SK-N-SH (cell line): ENCODE data around the gene RNF180.
"Not testable (repeated sequence)": the region's sequence is repeated elsewhere in the genome, so short reads cannot be mapped to it uniquely, and the experiment has no call there.

Source experiments
- EP300 ChIP-seq, 2 experiments: IDR thresholded peaks; 2 replicates each; pipeline versions ENCODE4 v1.4.0 to v1.6.1; 2012; ENCODE audit warnings: borderline replicate concordance in 1 of 2, low read depth in 1 of 2, low read length in 1 of 2
- FOXM1 ChIP-seq: IDR thresholded peaks from 2 replicates; pipeline ENCODE4 v1.4.0; 2012; ENCODE audit warnings: low read depth, mild to moderate bottlenecking
- GABPA ChIP-seq: IDR thresholded peaks from 2 replicates; pipeline ENCODE4 v1.4.0; 2012; ENCODE audit warnings: low read depth, mild to moderate bottlenecking
- GATA2 ChIP-seq: sonication (generic); formaldehyde crosslinking; IDR thresholded peaks from 2 replicates; pipeline ENCODE4 v1.5.0; 2020; ENCODE audit warnings: mild to moderate bottlenecking, missing genetic modification reagents
- JUND ChIP-seq: IDR thresholded peaks from 2 replicates; pipeline ENCODE4 v1.4.0; 2012
- MXI1 ChIP-seq: IDR thresholded peaks from 2 replicates; pipeline ENCODE4 v1.6.1; 2012; ENCODE audit warnings: mild to moderate bottlenecking, low read depth, low read length, improper control_type of control experiment
- POLR2AphosphoS5 ChIP-seq: IDR thresholded peaks from 2 replicates; pipeline ENCODE4 v1.6.1; 2012; ENCODE audit warnings: low read depth, low read length
- RXRA ChIP-seq: IDR thresholded peaks from 2 replicates; pipeline ENCODE4 v1.4.0; 2012; ENCODE audit warnings: low read depth, mild to moderate bottlenecking, borderline replicate concordance
- SMC3 ChIP-seq: IDR thresholded peaks from 2 replicates; pipeline ENCODE4 v1.6.1; 2012; ENCODE audit warnings: low read depth, low read length, improper control_type of control experiment
- TF ChIP-seq, protein P1 (sequence below): IDR thresholded peaks from 2 replicates; pipeline ENCODE4 v1.4.0; 2012; ENCODE audit warnings: low read depth, borderline replicate concordance
- TF ChIP-seq, protein P2 (sequence below): IDR thresholded peaks from 2 replicates; pipeline ENCODE4 v1.6.1; 2012; ENCODE audit warnings: mild to moderate bottlenecking, low read depth, low read length, moderate library complexity
- TF ChIP-seq, protein P3 (sequence below): fragments of 200-600 bp; sonication (generic); IDR thresholded peaks from 2 replicates; pipeline ENCODE4 v1.6.1; 2017; ENCODE audit warnings: antibody characterized with exemption, mild to moderate bottlenecking, moderate library complexity
- TF ChIP-seq, protein P4 (sequence below): fragments of 150-350 bp; IDR thresholded peaks from 2 replicates; pipeline ENCODE4 v1.6.1; 2017; ENCODE audit warnings: antibody characterized with exemption, low read length, low read depth, borderline replicate concordance

DNA sequence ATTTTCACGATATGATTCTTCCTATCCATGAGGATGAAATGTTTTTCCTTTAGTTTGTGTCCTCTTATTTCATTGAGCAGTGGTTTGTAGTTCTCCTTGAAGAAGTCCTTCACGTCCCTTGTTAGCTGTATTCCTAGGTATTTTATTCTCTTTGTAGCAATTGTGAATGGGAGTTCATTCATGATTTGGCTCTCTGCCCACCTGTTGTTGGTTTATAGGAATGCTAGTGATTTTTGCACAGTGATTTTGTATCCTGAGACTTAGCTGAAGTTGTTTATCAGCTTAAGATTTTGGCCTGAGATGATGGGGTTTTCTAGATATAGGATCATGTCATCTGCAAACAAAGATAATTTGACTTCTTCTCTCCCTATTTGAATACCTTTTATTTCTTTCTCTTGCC, 122.9 kb downstream of the RNF180 start:
- TF ChIP-seq, protein P1, sequence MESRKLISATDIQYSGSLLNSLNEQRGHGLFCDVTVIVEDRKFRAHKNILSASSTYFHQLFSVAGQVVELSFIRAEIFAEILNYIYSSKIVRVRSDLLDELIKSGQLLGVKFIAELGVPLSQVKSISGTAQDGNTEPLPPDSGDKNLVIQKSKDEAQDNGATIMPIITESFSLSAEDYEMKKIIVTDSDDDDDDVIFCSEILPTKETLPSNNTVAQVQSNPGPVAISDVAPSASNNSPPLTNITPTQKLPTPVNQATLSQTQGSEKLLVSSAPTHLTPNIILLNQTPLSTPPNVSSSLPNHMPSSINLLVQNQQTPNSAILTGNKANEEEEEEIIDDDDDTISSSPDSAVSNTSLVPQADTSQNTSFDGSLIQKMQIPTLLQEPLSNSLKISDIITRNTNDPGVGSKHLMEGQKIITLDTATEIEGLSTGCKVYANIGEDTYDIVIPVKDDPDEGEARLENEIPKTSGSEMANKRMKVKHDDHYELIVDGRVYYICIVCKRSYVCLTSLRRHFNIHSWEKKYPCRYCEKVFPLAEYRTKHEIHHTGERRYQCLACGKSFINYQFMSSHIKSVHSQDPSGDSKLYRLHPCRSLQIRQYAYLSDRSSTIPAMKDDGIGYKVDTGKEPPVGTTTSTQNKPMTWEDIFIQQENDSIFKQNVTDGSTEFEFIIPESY = not testable (repeated sequence)
- TF ChIP-seq, protein P2, sequence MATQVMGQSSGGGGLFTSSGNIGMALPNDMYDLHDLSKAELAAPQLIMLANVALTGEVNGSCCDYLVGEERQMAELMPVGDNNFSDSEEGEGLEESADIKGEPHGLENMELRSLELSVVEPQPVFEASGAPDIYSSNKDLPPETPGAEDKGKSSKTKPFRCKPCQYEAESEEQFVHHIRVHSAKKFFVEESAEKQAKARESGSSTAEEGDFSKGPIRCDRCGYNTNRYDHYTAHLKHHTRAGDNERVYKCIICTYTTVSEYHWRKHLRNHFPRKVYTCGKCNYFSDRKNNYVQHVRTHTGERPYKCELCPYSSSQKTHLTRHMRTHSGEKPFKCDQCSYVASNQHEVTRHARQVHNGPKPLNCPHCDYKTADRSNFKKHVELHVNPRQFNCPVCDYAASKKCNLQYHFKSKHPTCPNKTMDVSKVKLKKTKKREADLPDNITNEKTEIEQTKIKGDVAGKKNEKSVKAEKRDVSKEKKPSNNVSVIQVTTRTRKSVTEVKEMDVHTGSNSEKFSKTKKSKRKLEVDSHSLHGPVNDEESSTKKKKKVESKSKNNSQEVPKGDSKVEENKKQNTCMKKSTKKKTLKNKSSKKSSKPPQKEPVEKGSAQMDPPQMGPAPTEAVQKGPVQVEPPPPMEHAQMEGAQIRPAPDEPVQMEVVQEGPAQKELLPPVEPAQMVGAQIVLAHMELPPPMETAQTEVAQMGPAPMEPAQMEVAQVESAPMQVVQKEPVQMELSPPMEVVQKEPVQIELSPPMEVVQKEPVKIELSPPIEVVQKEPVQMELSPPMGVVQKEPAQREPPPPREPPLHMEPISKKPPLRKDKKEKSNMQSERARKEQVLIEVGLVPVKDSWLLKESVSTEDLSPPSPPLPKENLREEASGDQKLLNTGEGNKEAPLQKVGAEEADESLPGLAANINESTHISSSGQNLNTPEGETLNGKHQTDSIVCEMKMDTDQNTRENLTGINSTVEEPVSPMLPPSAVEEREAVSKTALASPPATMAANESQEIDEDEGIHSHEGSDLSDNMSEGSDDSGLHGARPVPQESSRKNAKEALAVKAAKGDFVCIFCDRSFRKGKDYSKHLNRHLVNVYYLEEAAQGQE = not testable (repeated sequence)
- TF ChIP-seq, protein P3, sequence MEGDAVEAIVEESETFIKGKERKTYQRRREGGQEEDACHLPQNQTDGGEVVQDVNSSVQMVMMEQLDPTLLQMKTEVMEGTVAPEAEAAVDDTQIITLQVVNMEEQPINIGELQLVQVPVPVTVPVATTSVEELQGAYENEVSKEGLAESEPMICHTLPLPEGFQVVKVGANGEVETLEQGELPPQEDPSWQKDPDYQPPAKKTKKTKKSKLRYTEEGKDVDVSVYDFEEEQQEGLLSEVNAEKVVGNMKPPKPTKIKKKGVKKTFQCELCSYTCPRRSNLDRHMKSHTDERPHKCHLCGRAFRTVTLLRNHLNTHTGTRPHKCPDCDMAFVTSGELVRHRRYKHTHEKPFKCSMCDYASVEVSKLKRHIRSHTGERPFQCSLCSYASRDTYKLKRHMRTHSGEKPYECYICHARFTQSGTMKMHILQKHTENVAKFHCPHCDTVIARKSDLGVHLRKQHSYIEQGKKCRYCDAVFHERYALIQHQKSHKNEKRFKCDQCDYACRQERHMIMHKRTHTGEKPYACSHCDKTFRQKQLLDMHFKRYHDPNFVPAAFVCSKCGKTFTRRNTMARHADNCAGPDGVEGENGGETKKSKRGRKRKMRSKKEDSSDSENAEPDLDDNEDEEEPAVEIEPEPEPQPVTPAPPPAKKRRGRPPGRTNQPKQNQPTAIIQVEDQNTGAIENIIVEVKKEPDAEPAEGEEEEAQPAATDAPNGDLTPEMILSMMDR = not testable (repeated sequence)
- TF ChIP-seq GATA2 (CRISPR knock-in tag); GABPA; POLR2AphosphoS5; SMC3; EP300 (IDR thresholded peaks at IDR 0.05; ENCODE audit: borderline replicate concordance in 1 of 2, low read depth in 1 of 2, low read length in 1 of 2); MXI1; JUND; RXRA; FOXM1: not testable (repeated sequence)
- TF ChIP-seq, protein P4, sequence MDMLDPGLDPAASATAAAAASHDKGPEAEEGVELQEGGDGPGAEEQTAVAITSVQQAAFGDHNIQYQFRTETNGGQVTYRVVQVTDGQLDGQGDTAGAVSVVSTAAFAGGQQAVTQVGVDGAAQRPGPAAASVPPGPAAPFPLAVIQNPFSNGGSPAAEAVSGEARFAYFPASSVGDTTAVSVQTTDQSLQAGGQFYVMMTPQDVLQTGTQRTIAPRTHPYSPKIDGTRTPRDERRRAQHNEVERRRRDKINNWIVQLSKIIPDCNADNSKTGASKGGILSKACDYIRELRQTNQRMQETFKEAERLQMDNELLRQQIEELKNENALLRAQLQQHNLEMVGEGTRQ = not testable (repeated sequence)
